Fibroblast of lung (primary cell): Measurements from ENCODE around the gene MYO1E. TPM values are rescaled to one million over a fixed set of nuclear protein-coding genes. Genes with fewer than 3 reads are reported as not detected.

ENCODE experiments used
- DNase-seq, 2 donors: peaks; one replicate each; pipeline versions ENCODE4 v3.0.0 to v3.0.0-alpha.2; 2010; ENCODE audit warnings: low read depth in 2 of 2
- H2AFZ ChIP-seq: 2 replicates; pipeline ENCODE4 v1.5.1; 2012; ENCODE audit warnings: low read length, control low read depth, inconsistent platforms
- H3K27ac ChIP-seq: 2 replicates; pipeline ENCODE4 v1.5.1; 2011; ENCODE audit warnings: low read length, control low read depth; ENCODE audit not compliant: insufficient read depth
- H3K27me3 ChIP-seq: 2 replicates; pipeline ENCODE4 v1.5.1; 2011; ENCODE audit warnings: mild to moderate bottlenecking, low read length; ENCODE audit not compliant: control insufficient read depth, insufficient read depth
- H3K36me3 ChIP-seq: 2 replicates; pipeline ENCODE4 v1.5.1; 2011; ENCODE audit warnings: low read length; ENCODE audit not compliant: control insufficient read depth, insufficient read depth
- H3K4me1 ChIP-seq: 2 replicates; pipeline ENCODE4 v1.5.1; 2011; ENCODE audit warnings: low read length; ENCODE audit not compliant: control insufficient read depth, insufficient read depth; ENCODE audit errors: extremely low read depth
- H3K4me2 ChIP-seq: 2 replicates; pipeline ENCODE4 v1.5.1; 2011; ENCODE audit warnings: low read length, control low read depth; ENCODE audit not compliant: insufficient read depth; ENCODE audit errors: extremely low read depth
- H3K4me3 ChIP-seq, 4 experiments: fragments of 200-600 bp in 1 of 4; sonication (generic) in 1 of 4; replicated peaks in 1 of 4; 2 replicates each; pipeline ENCODE4 v1.5.1; 2011 to 2016; ENCODE audit warnings: low read length in 4 of 4, low read depth in 3 of 4, mild to moderate bottlenecking in 3 of 4, control low read depth in 2 of 4, inconsistent platforms in 1 of 4, mixed read lengths in 1 of 4; ENCODE audit not compliant: insufficient read depth in 1 of 4; ENCODE audit errors: control extremely low read depth in 1 of 4
- H3K79me2 ChIP-seq: 2 replicates; pipeline ENCODE4 v1.5.1; 2012; ENCODE audit warnings: mild to moderate bottlenecking, low read length, inconsistent platforms; ENCODE audit not compliant: control insufficient read depth, insufficient read depth
- H3K9ac ChIP-seq: 2 replicates; pipeline ENCODE4 v1.5.1; 2011; ENCODE audit warnings: mild to moderate bottlenecking, low read length, control low read depth; ENCODE audit not compliant: insufficient read depth
- H3K9me3 ChIP-seq: 2 replicates; pipeline ENCODE4 v1.5.1; 2012; ENCODE audit warnings: low read depth, low read length; ENCODE audit not compliant: control insufficient read depth, insufficient read depth
- H4K20me1 ChIP-seq: 2 replicates; pipeline ENCODE4 v1.5.1; 2011; ENCODE audit warnings: low read length; ENCODE audit not compliant: control insufficient read depth, insufficient read depth; ENCODE audit errors: extremely low read depth
- CTCF ChIP-seq, 2 donors: IDR thresholded peaks in 1 of 2; conservative IDR thresholded peaks in 1 of 2; 1 replicate in 1 of 2; 2 replicates in 1 of 2; pipeline ENCODE4 v1.5.1; 2011 to 2012; ENCODE audit warnings: low read length in 2 of 2, control low read depth in 1 of 2, inconsistent platforms in 1 of 2, low read depth in 1 of 2, mild to moderate bottlenecking in 1 of 2
- EZH2 ChIP-seq: IDR thresholded peaks from 2 replicates; pipeline ENCODE4 v1.5.1; 2012; ENCODE audit warnings: low read length, control low read depth, mild to moderate bottlenecking; ENCODE audit errors: missing control alignments
- polyA plus RNA-seq, 2 donors: library from polyadenylated mRNA; depleted of rRNA in 1 of 2; stranded (reverse) in 1 of 2; unstranded in 1 of 2; fragments of >200 nt; gene quantifications; 2 replicates each; pipeline ENCODE4 v1.2.1, GENCODE V29; 2011 to 2012; ENCODE audit warnings: missing spikeins in 1 of 2
- total RNA-seq: library from RNA; depleted of rRNA; stranded (reverse); fragments of >200 nt; gene quantifications from 2 replicates; pipeline ENCODE4 v1.2.1, GENCODE V29; 2014

The MYO1E gene
- total and polyA plus RNA-seq, 2 donors (not counting 1 experiment from before 2014, with no cell fraction given) = 27.6 to 84.0 TPM

- H3K27me3 ChIP-seq = no peaks in the 10 kb centered on the region
- no peak overlapping the region for H3K4me3 ChIP-seq
- H3K9me3 ChIP-seq = no peaks in the 10 kb centered on the region
- peaks cover 44% of the 10 kb centered on the region for H3K79me2 ChIP-seq
- TF ChIP-seq CTCF (conservative IDR thresholded peaks at IDR 0.05 in 1 of 2, IDR thresholded peaks at IDR 0.05 in 1 of 2; ENCODE audit: low read depth in 1 of 2, low read length in 2 of 2) (no peak), EZH2 (no peak)
- DNase-seq = peak; percentile 71 to 75
- H3K4me1 ChIP-seq = peaks cover 16% of the 10 kb centered on the region
- H4K20me1 ChIP-seq = no peaks in the 10 kb centered on the region
- no peak overlapping the region for H3K4me2 ChIP-seq
- H3K36me3 ChIP-seq = no peaks in the 10 kb centered on the region
- no peak overlapping the region for H2AFZ ChIP-seq
- H3K27ac ChIP-seq = peak overlapping the region; percentile 24
- H3K9ac ChIP-seq = no peak overlapping the region
Observed at GRCh38 chr15:59306520-59307164, 66.0 kb downstream of the MYO1E start.

GRCh38 chr15:59304807-59305206 lies 67.9 kb downstream of the MYO1E start:
- no peaks in the 10 kb centered on the region for H4K20me1 ChIP-seq
- DNase-seq = no peak
- H2AFZ ChIP-seq = no peak overlapping the region
- H3K79me2 ChIP-seq = peaks cover 33% of the 10 kb centered on the region
- no peaks in the 10 kb centered on the region for H3K9me3 ChIP-seq
- no peak overlapping the region for H3K9ac ChIP-seq
- H3K27ac ChIP-seq = peak overlapping the region; percentile 36
- no peak for TF ChIP-seq EZH2
- TF ChIP-seq CTCF (conservative IDR thresholded peaks at IDR 0.05 in 1 of 2, IDR thresholded peaks at IDR 0.05 in 1 of 2; ENCODE audit: low read depth in 1 of 2, low read length in 2 of 2) = no peak
- H3K27me3 ChIP-seq = no peaks in the 10 kb centered on the region
- no peak overlapping the region for H3K4me2 ChIP-seq
- H3K4me1 ChIP-seq = peaks cover 21% of the 10 kb centered on the region
- H3K36me3 ChIP-seq = no peaks in the 10 kb centered on the region
- H3K4me3 ChIP-seq = no peak overlapping the region

GRCh38 chr15:59304034-59304795 lies 68.5 kb downstream of the MYO1E start:
- H3K4me2 ChIP-seq = no peak overlapping the region
- peak; percentile 51 to 68 for DNase-seq
- H3K79me2 ChIP-seq = peaks cover 35% of the 10 kb centered on the region
- H3K4me3 ChIP-seq = no peak overlapping the region
- no peak overlapping the region for H2AFZ ChIP-seq
- no peak overlapping the region for H3K27ac ChIP-seq
- H3K4me1 ChIP-seq = peaks cover 23% of the 10 kb centered on the region
- no peak overlapping the region for H3K9ac ChIP-seq
- H3K9me3 ChIP-seq = no peaks in the 10 kb centered on the region
- no peaks in the 10 kb centered on the region for H3K36me3 ChIP-seq
- no peaks in the 10 kb centered on the region for H4K20me1 ChIP-seq
- no peak for TF ChIP-seq EZH2
- TF ChIP-seq CTCF (conservative IDR thresholded peaks at IDR 0.05 in 1 of 2, IDR thresholded peaks at IDR 0.05 in 1 of 2; ENCODE audit: low read depth in 1 of 2, low read length in 2 of 2) = no peak
- no peaks in the 10 kb centered on the region for H3K27me3 ChIP-seq
